CD14-positive monocyte (primary cell): Measurements from ENCODE around the gene EDIL3. TPM values are rescaled to one million over a fixed set of nuclear protein-coding genes. Genes with fewer than 3 reads are reported as not detected.

Source experiments
- DNase-seq, 3 donors: peaks; one replicate each; pipeline ENCODE4 v3.0.0-alpha.2; 2011 to 2022
- H2AFZ ChIP-seq: 2 replicates; pipeline ENCODE4 v1.6.0; 2012; ENCODE audit warnings: mild to moderate bottlenecking, low read depth, low read length, inconsistent platforms; ENCODE audit not compliant: insufficient read depth, poor library complexity, severe bottlenecking
- H3K27ac ChIP-seq, 2 donors: 1 replicate in 1 of 2; 2 replicates in 1 of 2; pipeline ENCODE4 v1.5.1; 2012 to 2013; ENCODE audit warnings: low read length in 2 of 2, control low read depth in 1 of 2, inconsistent platforms in 1 of 2, low read depth in 1 of 2, mild to moderate bottlenecking in 1 of 2
- H3K27me3 ChIP-seq, 2 donors: one replicate each; pipeline versions ENCODE4 v1.6.0 to v1.6.1; 2011 to 2013; ENCODE audit warnings: low read length in 2 of 2; ENCODE audit not compliant: control insufficient read depth in 2 of 2, insufficient read depth in 2 of 2
- H3K36me3 ChIP-seq, 2 donors: replicated peaks in 1 of 2; 1 replicate in 1 of 2; 2 replicates in 1 of 2; pipeline versions ENCODE4 v1.5.1 to v1.6.1; 2012 to 2013; ENCODE audit warnings: low read length in 2 of 2, control low read depth in 1 of 2, inconsistent platforms in 1 of 2, mild to moderate bottlenecking in 1 of 2; ENCODE audit not compliant: insufficient read depth in 2 of 2, control insufficient read depth in 1 of 2
- H3K4me1 ChIP-seq, 2 donors: 1 replicate in 1 of 2; 2 replicates in 1 of 2; pipeline versions ENCODE4 v1.5.1 to v1.6.1; 2012 to 2013; ENCODE audit warnings: low read length in 2 of 2, control low read depth in 1 of 2, inconsistent platforms in 1 of 2, mild to moderate bottlenecking in 1 of 2, moderate library complexity in 1 of 2; ENCODE audit not compliant: insufficient read depth in 2 of 2, control insufficient read depth in 1 of 2
- H3K4me2 ChIP-seq: replicated peaks from 2 replicates; pipeline ENCODE3; 2012; ENCODE audit warnings: low read length, moderate library complexity, mild to moderate bottlenecking; ENCODE audit not compliant: poor library complexity, severe bottlenecking; ENCODE audit errors: extremely low read depth
- H3K4me3 ChIP-seq, 3 experiments: fragments of 200-600 bp in 1 of 3; sonication (generic) in 1 of 3; replicated peaks in 1 of 3; 1 replicate in 2 of 3; 2 replicates in 1 of 3; pipeline ENCODE4 v1.5.1; 2011 to 2013; ENCODE audit warnings: low read length in 3 of 3, mild to moderate bottlenecking in 3 of 3, control low read depth in 2 of 3, low read depth in 2 of 3, inconsistent platforms in 1 of 3, moderate library complexity in 1 of 3
- H3K79me2 ChIP-seq: 2 replicates; pipeline ENCODE4 v1.6.0; 2012; ENCODE audit warnings: mild to moderate bottlenecking, control low read depth, inconsistent platforms, low read length, moderate library complexity; ENCODE audit not compliant: insufficient read depth
- H3K9ac ChIP-seq: 2 replicates; pipeline ENCODE4 v1.6.0; 2017; ENCODE audit warnings: low read length, mild to moderate bottlenecking; ENCODE audit not compliant: insufficient read depth, poor library complexity, severe bottlenecking
- H3K9me3 ChIP-seq, 2 donors: replicated peaks in 1 of 2; 1 replicate in 1 of 2; 2 replicates in 1 of 2; pipeline versions ENCODE4 v1.5.1 to v1.6.1; 2012 to 2013; ENCODE audit warnings: low read length in 2 of 2, control low read depth in 1 of 2; ENCODE audit not compliant: control insufficient read depth in 1 of 2, insufficient read depth in 1 of 2
- H4K20me1 ChIP-seq: 2 replicates; pipeline ENCODE4 v1.6.0; 2012; ENCODE audit warnings: mild to moderate bottlenecking, low read length, control low read depth, moderate library complexity; ENCODE audit not compliant: insufficient read depth
- H3K27ac Mint-ChIP-seq, 7 donors: one replicate each; pipeline ENCODE4 v1.8.0; 2020; ENCODE audit warnings: mild to moderate bottlenecking in 7 of 7, mixed read lengths in 7 of 7, moderate library complexity in 6 of 7, inconsistent platforms in 2 of 7
- H3K27me3 Mint-ChIP-seq, 3 donors: one replicate each; pipeline ENCODE4 v1.8.0; 2021 to 2022; ENCODE audit warnings: low read depth in 3 of 3, mild to moderate bottlenecking in 3 of 3, mixed read lengths in 3 of 3, moderate library complexity in 3 of 3, inconsistent platforms in 1 of 3
- H3K36me3 Mint-ChIP-seq, 2 donors: one replicate each; pipeline ENCODE4 v1.8.0; 2020; ENCODE audit warnings: mixed read lengths in 2 of 2, inconsistent platforms in 1 of 2, mild to moderate bottlenecking in 1 of 2
- H3K4me1 Mint-ChIP-seq: one replicate; pipeline ENCODE4 v1.8.0; 2020; ENCODE audit warnings: mild to moderate bottlenecking, mixed read lengths
- H3K4me3 Mint-ChIP-seq, 2 donors: one replicate each; pipeline ENCODE4 v1.8.0; 2020; ENCODE audit warnings: mild to moderate bottlenecking in 2 of 2, mixed read lengths in 2 of 2, moderate library complexity in 1 of 2
- H3K9me3 Mint-ChIP-seq, 7 donors: one replicate each; pipeline ENCODE4 v1.8.0; 2020 to 2022; ENCODE audit warnings: mixed read lengths in 7 of 7, mild to moderate bottlenecking in 6 of 7, moderate library complexity in 6 of 7, inconsistent platforms in 2 of 7
- WGBS: methylation state at CpG from one replicate; pipeline ENCODE4 v1.1.5; 2013; ENCODE audit warnings: missing lambda C conversion rate; ENCODE audit not compliant: insufficient coverage; 5-methylcytosine and 5-hydroxymethylcytosine counted together
- intact Hi-C, 2 donors: fragments of 100-400 bp; cut with micrococcal nuclease; formaldehyde crosslinking; loops; one replicate each; pipeline versions ENCODE4 v1.15.0 to v1.15.1; 2023
- polyA plus RNA-seq, 3 donors: library from polyadenylated mRNA; depleted of rRNA in 1 of 3; unstranded in 2 of 3; stranded (reverse) in 1 of 3; fragments of 300-500 nt in 2 of 3; fragments of >200 nt in 1 of 3; fragmentation: Illumina TruSeq in 2 of 3; gene quantifications; 1 replicate in 2 of 3; 2 replicates in 1 of 3; pipeline ENCODE4 v1.2.3, GENCODE V29; 2012 to 2021
- TF ChIP-seq, protein P1 (sequence below): fragments of 200-600 bp; IDR thresholded peaks from one replicate; pipeline ENCODE4 v1.8.0; 2022; ENCODE audit warnings: antibody characterized with exemption, mild to moderate bottlenecking

Gene EDIL3
- polyA plus RNA-seq, 3 donors, result 0.09 TPM; not detected in 2

DNA sequence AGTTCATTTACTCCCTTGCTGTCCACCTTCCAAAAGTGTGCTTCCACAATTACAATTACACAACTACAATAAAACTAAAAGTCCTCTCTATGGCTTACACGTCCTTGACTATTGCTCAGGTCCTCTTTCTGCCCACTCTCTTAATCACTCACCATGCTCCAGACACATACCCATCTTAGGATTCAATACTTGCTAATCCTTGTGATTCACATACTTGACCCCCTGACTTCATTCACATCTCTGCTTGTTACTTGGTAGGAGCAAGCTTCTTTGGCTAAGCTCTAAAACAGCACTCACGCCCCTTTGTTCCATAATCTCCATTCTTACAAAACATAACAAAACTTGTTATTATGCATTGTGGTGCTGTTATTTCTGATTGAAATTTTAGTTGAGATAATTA, 215.8 kb downstream of the EDIL3 start:
- Histone ChIP-seq H3K27ac (no peak overlapping the region), H3K27me3 (no peaks in the 10 kb centered on the region), H3K4me2 (no peak overlapping the region), H3K36me3 (no peaks in the 10 kb centered on the region), H2AFZ (no peak overlapping the region), H3K79me2 (no peaks in the 10 kb centered on the region), H3K9me3 (peaks cover 0 to 3% of the 10 kb centered on the region in 2 donors), H4K20me1 (no peaks in the 10 kb centered on the region), H3K4me3 (no peak overlapping the region), H3K9ac (no peak overlapping the region), H3K4me1 (no peaks in the 10 kb centered on the region)
- H3K36me3 Mint-ChIP-seq, result no peaks in the 10 kb centered on the region
- no peak overlapping the region for H3K27ac Mint-ChIP-seq
- no peak for DNase-seq
- WGBS, result 100% methylated on average over 1 of the region's 2 CpGs
- intact Hi-C loops, result no loop called here
- TF ChIP-seq, protein P1, sequence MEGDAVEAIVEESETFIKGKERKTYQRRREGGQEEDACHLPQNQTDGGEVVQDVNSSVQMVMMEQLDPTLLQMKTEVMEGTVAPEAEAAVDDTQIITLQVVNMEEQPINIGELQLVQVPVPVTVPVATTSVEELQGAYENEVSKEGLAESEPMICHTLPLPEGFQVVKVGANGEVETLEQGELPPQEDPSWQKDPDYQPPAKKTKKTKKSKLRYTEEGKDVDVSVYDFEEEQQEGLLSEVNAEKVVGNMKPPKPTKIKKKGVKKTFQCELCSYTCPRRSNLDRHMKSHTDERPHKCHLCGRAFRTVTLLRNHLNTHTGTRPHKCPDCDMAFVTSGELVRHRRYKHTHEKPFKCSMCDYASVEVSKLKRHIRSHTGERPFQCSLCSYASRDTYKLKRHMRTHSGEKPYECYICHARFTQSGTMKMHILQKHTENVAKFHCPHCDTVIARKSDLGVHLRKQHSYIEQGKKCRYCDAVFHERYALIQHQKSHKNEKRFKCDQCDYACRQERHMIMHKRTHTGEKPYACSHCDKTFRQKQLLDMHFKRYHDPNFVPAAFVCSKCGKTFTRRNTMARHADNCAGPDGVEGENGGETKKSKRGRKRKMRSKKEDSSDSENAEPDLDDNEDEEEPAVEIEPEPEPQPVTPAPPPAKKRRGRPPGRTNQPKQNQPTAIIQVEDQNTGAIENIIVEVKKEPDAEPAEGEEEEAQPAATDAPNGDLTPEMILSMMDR, result no peak
- peaks cover 0 to 5% (median 1%) of the 10 kb centered on the region in 3 donors for H3K27me3 Mint-ChIP-seq
- peaks cover 0 to 7% (median 0%) of the 10 kb centered on the region in 7 donors for H3K9me3 Mint-ChIP-seq
- H3K4me1 Mint-ChIP-seq, result no peaks in the 10 kb centered on the region
- H3K4me3 Mint-ChIP-seq, result no peak overlapping the region

DNA sequence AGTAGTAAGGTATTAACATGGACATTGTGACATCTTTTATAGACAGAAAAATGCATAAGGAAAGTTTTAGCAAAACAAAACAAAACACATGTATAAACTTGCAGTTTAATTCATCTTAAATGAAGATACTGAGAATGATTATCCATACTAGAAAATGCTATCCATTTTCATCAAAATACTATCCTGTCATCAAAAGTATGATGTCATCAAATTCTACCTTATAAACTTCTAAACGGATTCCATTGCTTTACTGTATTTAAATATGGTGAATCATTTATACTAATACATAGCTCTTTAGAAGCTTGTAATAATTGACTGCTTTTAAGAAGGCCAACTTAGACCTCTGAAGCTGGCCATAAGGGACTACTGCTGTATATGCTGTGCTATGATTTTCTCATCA, 221.0 kb downstream of the EDIL3 start:
- Mint-ChIP-seq H3K4me1 (no peaks in the 10 kb centered on the region), H3K27me3 (peaks cover 0 to 2% (median 1%) of the 10 kb centered on the region in 3 donors), H3K9me3 (peaks cover 0 to 2% (median 0%) of the 10 kb centered on the region in 7 donors), H3K36me3 (no peaks in the 10 kb centered on the region), H3K27ac (no peak overlapping the region), H3K4me3 (no peak overlapping the region)
- TF ChIP-seq, protein P1, result no peak
- no peak overlapping the region for H2AFZ ChIP-seq
- no peaks in the 10 kb centered on the region for H3K36me3 ChIP-seq
- H3K4me2 ChIP-seq, result no peak overlapping the region
- no peaks in the 10 kb centered on the region for H3K9me3 ChIP-seq
- DNase-seq, result no peak
- no CpG with 5 or more reads among the region's 1 CpG for WGBS
- H3K4me3 ChIP-seq, result no peak overlapping the region
- H3K79me2 ChIP-seq, result no peaks in the 10 kb centered on the region
- no peaks in the 10 kb centered on the region for H3K27me3 ChIP-seq
- H3K27ac ChIP-seq, result no peak overlapping the region
- H4K20me1 ChIP-seq, result no peaks in the 10 kb centered on the region
- H3K4me1 ChIP-seq, result no peaks in the 10 kb centered on the region
- intact Hi-C loops, result no loop called here
- no peak overlapping the region for H3K9ac ChIP-seq
